OCI-LY7 (cell line): Measurements from ENCODE around the gene CENPU. TPM values are rescaled to one million over a fixed set of nuclear protein-coding genes. Genes with fewer than 3 reads are reported as not detected.

Source experiments
- BruUV-seq: library from RNA; stranded (reverse); fragments of 400-500 nt; replicated peaks from 2 replicates; lab custom pipeline; 2021; lab: Mats Ljungman, UMichigan
- CTCF ChIA-PET: fragments of 300-600 bp; sonication (Branson Sonifier 250); formaldehyde crosslinking; loops from one replicate; lab custom pipeline; 2022; ENCODE audit warnings: antibody characterized with exemption; ENCODE audit not compliant: unreplicated experiment; lab: Charles Lee
- POLR2A ChIA-PET: fragments of 300-600 bp; sonication (Branson Sonifier 250); formaldehyde crosslinking; loops from one replicate; lab custom pipeline; 2022; ENCODE audit warnings: antibody characterized with exemption; lab: Charles Lee
- DNase-seq: peaks from one replicate; pipeline ENCODE4 v3.0.0-alpha.2; 2015; ENCODE audit warnings: low spot score
- H2AFZ ChIP-seq: fragments of 200-600 bp; sonication (generic), shearing (Covaris generic); 2 replicates; pipeline ENCODE4 v1.6.1; 2014; ENCODE audit warnings: mild to moderate bottlenecking, antibody characterized with exemption, low read length, moderate library complexity
- H3K27ac ChIP-seq: fragments of 200-600 bp; sonication (generic); 2 replicates; pipeline ENCODE4 v1.5.1; 2014; ENCODE audit warnings: mixed run types, low read depth, mild to moderate bottlenecking, moderate library complexity, low read length, inconsistent platforms; ENCODE audit not compliant: poor library complexity, severe bottlenecking
- H3K36me3 ChIP-seq: fragments of 200-600 bp; sonication (generic); 2 replicates; pipeline ENCODE4 v1.6.1; 2014; ENCODE audit warnings: mild to moderate bottlenecking, antibody characterized with exemption, low read length, moderate library complexity, mixed read lengths; ENCODE audit not compliant: insufficient read depth
- H3K4me1 ChIP-seq: fragments of 200-600 bp; sonication (generic); 2 replicates; pipeline ENCODE4 v1.5.1; 2014; ENCODE audit warnings: mild to moderate bottlenecking, low read length; ENCODE audit not compliant: insufficient read depth, poor library complexity, severe bottlenecking
- H3K4me2 ChIP-seq: fragments of 200-600 bp; sonication (generic); 2 replicates; pipeline ENCODE4 v1.6.1; 2014; ENCODE audit warnings: mild to moderate bottlenecking, low read length
- H3K4me3 ChIP-seq: fragments of 200-600 bp; sonication (generic); 2 replicates; pipeline ENCODE4 v1.5.1; 2014; ENCODE audit warnings: mild to moderate bottlenecking, low read depth, low read length; ENCODE audit not compliant: poor library complexity, severe bottlenecking
- H3K79me2 ChIP-seq: fragments of 200-600 bp; sonication (generic); 2 replicates; pipeline ENCODE4 v1.6.1; 2016; ENCODE audit warnings: low read depth, mild to moderate bottlenecking, low read length, moderate library complexity, mixed read lengths; ENCODE audit not compliant: insufficient read depth
- H3K9me2 ChIP-seq: fragments of 200-600 bp; sonication (generic); 2 replicates; pipeline ENCODE4 v1.6.1; 2016; ENCODE audit warnings: mild to moderate bottlenecking, low read length, mixed read lengths; ENCODE audit not compliant: insufficient read depth
- H3K9me3 ChIP-seq: fragments of 200-600 bp; sonication (generic); 2 replicates; pipeline ENCODE4 v1.6.1; 2014; ENCODE audit warnings: mild to moderate bottlenecking, mixed run types, low read length, mixed read lengths
- H4K20me1 ChIP-seq: fragments of 200-600 bp; sonication (generic); 2 replicates; pipeline ENCODE4 v1.6.1; 2014; ENCODE audit warnings: mild to moderate bottlenecking, antibody characterized with exemption, low read length, moderate library complexity, mixed read lengths; ENCODE audit not compliant: insufficient read depth
- CTCF ChIP-seq: fragments of 200-600 bp; sonication (generic); conservative IDR thresholded peaks from 2 replicates; pipeline ENCODE4 v1.5.1; 2014; ENCODE audit warnings: mild to moderate bottlenecking, antibody characterized with exemption, low read length, moderate library complexity, mixed read lengths
- EZH2phosphoT487 ChIP-seq: fragments of 200-600 bp; sonication (generic); IDR thresholded peaks from 2 replicates; pipeline ENCODE4 v1.6.1; 2018; ENCODE audit warnings: low read depth, borderline replicate concordance, mild to moderate bottlenecking, mixed run types, antibody characterized with exemption, low read length, moderate library complexity, mixed read lengths
- intact Hi-C: fragments of 100-400 bp; cut with micrococcal nuclease; formaldehyde crosslinking; loops from one replicate; pipeline ENCODE4 v1.10.0; 2022; ENCODE audit not compliant: unreplicated experiment
- total RNA-seq, 2 experiments: library from RNA; depleted of rRNA in 1 of 2; stranded (reverse); fragments of >200 nt in 1 of 2; shearing (Covaris generic) in 1 of 2; gene quantifications; 2 replicates each; pipeline ENCODE4 v1.2.3, GENCODE V29; 2014 to 2022

Gene CENPU
- total RNA-seq, 2 experiments from 2014 or later: 83.9 to 132 TPM

- Histone ChIP-seq H3K36me3 (peaks cover 93% of the 10 kb centered on the region), H3K4me2 (no peak overlapping the region), H3K4me1 (no peaks in the 10 kb centered on the region), H3K9me2 (no peaks in the 10 kb centered on the region), H3K4me3 (no peak overlapping the region), H4K20me1 (no peaks in the 10 kb centered on the region), H3K9me3 (no peaks in the 10 kb centered on the region), H3K79me2 (no peaks in the 10 kb centered on the region), H3K27ac (no peak overlapping the region), H2AFZ (no peak overlapping the region)
- ChIA-PET CTCF (no interaction called here), POLR2A (interaction anchor here (0.7 kb wide), 1 partner anchor 25 kb away, joined by 3 read pairs; no protein-coding TSS in a partner anchor)
- no peak for TF ChIP-seq CTCF
- TF ChIP-seq EZH2phosphoT487: no peak
- BruUV-seq: no TSS peak
- intact Hi-C loops: no loop called here
- no peak for DNase-seq
These were observed 35.9 kb downstream of the CENPU start for GRCh38 chr4:184697956-184698355.

- H3K9me2 ChIP-seq: no peaks in the 10 kb centered on the region
- ChIA-PET CTCF (no interaction called here), POLR2A (interaction anchor here (0.7 to 1.6 kb wide), 7 partner anchors 8 to 447 kb away, joined by 3 to 5 read pairs (median 4); no protein-coding TSS in a partner anchor)
- H4K20me1 ChIP-seq: no peaks in the 10 kb centered on the region
- peaks cover 90% of the 10 kb centered on the region for H3K36me3 ChIP-seq
- no peak overlapping the region for H2AFZ ChIP-seq
- TF ChIP-seq CTCF (no peak), EZH2phosphoT487 (no peak)
- no peaks in the 10 kb centered on the region for H3K4me1 ChIP-seq
- no TSS peak for BruUV-seq
- no peak overlapping the region for H3K4me2 ChIP-seq
- H3K4me3 ChIP-seq: no peak overlapping the region
- no peak overlapping the region for H3K27ac ChIP-seq
- no peaks in the 10 kb centered on the region for H3K9me3 ChIP-seq
- DNase-seq: no peak
- no peaks in the 10 kb centered on the region for H3K79me2 ChIP-seq
- intact Hi-C loops: no loop called here
These were observed 38.6 kb downstream of the CENPU start for GRCh38 chr4:184695178-184695896.

- intact Hi-C loops: no loop called here
- Histone ChIP-seq H3K4me2 (no peak overlapping the region), H2AFZ (no peak overlapping the region), H3K4me1 (no peaks in the 10 kb centered on the region), H3K36me3 (peaks cover 82% of the 10 kb centered on the region), H3K79me2 (no peaks in the 10 kb centered on the region), H3K27ac (no peak overlapping the region), H3K4me3 (no peak overlapping the region), H4K20me1 (no peaks in the 10 kb centered on the region), H3K9me2 (no peaks in the 10 kb centered on the region), H3K9me3 (no peaks in the 10 kb centered on the region)
- ChIA-PET POLR2A (interaction anchor here (0.7 to 1.6 kb wide), 8 partner anchors 9 to 31 kb away, joined by 3 to 5 read pairs (median 4); no protein-coding TSS in a partner anchor), CTCF (no interaction called here)
- no peak for TF ChIP-seq CTCF
- no peak for TF ChIP-seq EZH2phosphoT487
- no peak for DNase-seq
- BruUV-seq: no TSS peak
These were observed 39.4 kb downstream of the CENPU start for GRCh38 chr4:184694412-184694956.
